Left ventricle myocardium superior (tissue), 1 donor: ENCODE data around the gene SAA1. TPM values are rescaled to one million over a fixed set of nuclear protein-coding genes. Genes with fewer than 3 reads are reported as not detected.
"Not testable (repeated sequence)": the region's sequence is repeated elsewhere in the genome, so short reads cannot be mapped to it uniquely, and the experiment has no call there.

Source experiments
- ATAC-seq: fragments of 200-7000 bp; cut with Tn5 transposase; one replicate; pipeline ENCODE4 v1.9.1; 2020; ENCODE audit warnings: mild to moderate bottlenecking, moderate library complexity
- DNase-seq: peaks from one replicate; pipeline ENCODE4 v3.0.0-alpha.2; 2020
- intact Hi-C: fragments of 100-400 bp; cut with micrococcal nuclease; formaldehyde crosslinking; loops from one replicate; pipeline ENCODE4 v1.11.0; 2022
- long read RNA-seq: library from polyadenylated mRNA; unstranded; transcript quantifications from one replicate; pipeline ENCODE4 v2.0.0, GENCODE V29; 2021
- total RNA-seq: library from RNA; stranded (reverse); fragmentation: NEBNext Ultra II Directional; extraction: Animal tissue kit (Norgen Biotek cat#: 25700); gene quantifications from one replicate; pipeline ENCODE4 v1.2.1, GENCODE V29; 2021
- donor health status: DM: no; HTN: yes; CAD: no; lungs with severe emphysema.

Gene SAA1
- total RNA-seq: 7.1 TPM
- long read RNA-seq, transcript SAA1-201 (4 exons, 615 nt): major isoform, 7 of 9 reads
- long read RNA-seq, partial matches to known transcripts: 2 of 9 reads
- long read RNA-seq, other reads (novel, unspliced or antisense): 0 of 9 reads

GRCh38 chr11:18265949-18266348 is at the start of gene SAA1:
Gene SAA1, plus strand, starts transcription at chr11:18266264. Its CDS starts 624 bp downstream, at chr11:18266888.
- ATAC-seq: no peak
- intact Hi-C loops: no loop called here
- no peak for DNase-seq

GRCh38 chr11:18221274-18221876 is 44.7 kb upstream of the SAA1 start:
- intact Hi-C loops: no loop called here

GRCh38 chr11:18222814-18223421 is 43.1 kb upstream of the SAA1 start:
- intact Hi-C loops: no loop called here
- no peak for DNase-seq
- no peak for ATAC-seq

More at GRCh38 chr11:18221274-18221876, 44.7 kb upstream of the SAA1 start:
- ATAC-seq: no peak
- no peak for DNase-seq

- no peak for DNase-seq
- intact Hi-C loops: no loop called here
- ATAC-seq: no peak
Measured at GRCh38 chr11:18223591-18224387, 42.3 kb upstream of the SAA1 start.

GRCh38 chr11:18225913-18226312 is 40.2 kb upstream of the SAA1 start:
- DNase-seq: no peak
- ATAC-seq: no peak
- intact Hi-C loops: no loop called here

GRCh38 chr11:18229501-18229900 is 36.6 kb upstream of the SAA1 start:
- no peak for ATAC-seq
- intact Hi-C loops: no loop called here
- DNase-seq: no peak

- DNase-seq: no peak
Measured at GRCh38 chr11:18230859-18231258, 35.2 kb upstream of the SAA1 start.

GRCh38 chr11:18233912-18234311 is 32.2 kb upstream of the SAA1 start:
- DNase-seq (no peak), ATAC-seq (no peak)
- intact Hi-C loops: no loop called here

More at GRCh38 chr11:18230859-18231258, 35.2 kb upstream of the SAA1 start:
- intact Hi-C loops: no loop called here
- ATAC-seq: no peak

- DNase-seq (no peak), ATAC-seq (no peak)
- intact Hi-C loops: no loop called here
Measured at GRCh38 chr11:18235394-18236334, 30.4 kb upstream of the SAA1 start.

GRCh38 chr11:18236664-18237356 is 29.3 kb upstream of the SAA1 start, which contains the start of gene SAA4:
Gene SAA4, minus strand, starts transcription at chr11:18236802. Its CDS starts 876 bp downstream, at chr11:18235926.
- DNase-seq (no peak), ATAC-seq (no peak)
- intact Hi-C loops: no loop called here

- ATAC-seq: no peak
- intact Hi-C loops: no loop called here
- DNase-seq: no peak
Measured at GRCh38 chr11:18239655-18240054, 26.4 kb upstream of the SAA1 start.

- ATAC-seq: no peak
- DNase-seq: no peak
- intact Hi-C loops: no loop called here
Measured at GRCh38 chr11:18243783-18244362, 22.2 kb upstream of the SAA1 start.

- ATAC-seq: no peak
- intact Hi-C loops: no loop called here
Measured at GRCh38 chr11:18245396-18245795, 20.7 kb upstream of the SAA1 start.

GRCh38 chr11:18246379-18247190 is 19.5 kb upstream of the SAA1 start:
- intact Hi-C loops, DNase-seq, ATAC-seq: not testable (repeated sequence)

More at GRCh38 chr11:18245396-18245795, 20.7 kb upstream of the SAA1 start:
- DNase-seq: no peak

- DNase-seq, intact Hi-C loops, ATAC-seq: not testable (repeated sequence)
Measured at GRCh38 chr11:18247191-18247581, 18.9 kb upstream of the SAA1 start.

- intact Hi-C loops: no loop called here
- DNase-seq: no peak
- ATAC-seq: no peak
Measured at GRCh38 chr11:18248561-18248960, 17.5 kb upstream of the SAA1 start, which contains the start of gene SAA2. Gene SAA2, minus strand, starts transcription at chr11:18248668. Its CDS starts 657 bp downstream, at chr11:18248011.

GRCh38 chr11:18253233-18253632 is 12.8 kb upstream of the SAA1 start:
- ATAC-seq (no peak), DNase-seq (no peak)
- intact Hi-C loops: no loop called here
